SK-N-MC (cell line): ENCODE measurements around the gene CTNNA2.

Experiments
- EZH2 ChIP-seq: fragments of 200-600 bp; sonication (generic); IDR thresholded peaks from one replicate; pipeline ENCODE4 v1.6.1; 2017; ENCODE audit warnings: antibody characterized with exemption
- POLR2AphosphoS5 ChIP-seq: IDR thresholded peaks from 2 replicates; pipeline ENCODE4 v1.6.1; 2012; ENCODE audit warnings: mild to moderate bottlenecking, low read depth, low read length, borderline replicate concordance

DNA sequence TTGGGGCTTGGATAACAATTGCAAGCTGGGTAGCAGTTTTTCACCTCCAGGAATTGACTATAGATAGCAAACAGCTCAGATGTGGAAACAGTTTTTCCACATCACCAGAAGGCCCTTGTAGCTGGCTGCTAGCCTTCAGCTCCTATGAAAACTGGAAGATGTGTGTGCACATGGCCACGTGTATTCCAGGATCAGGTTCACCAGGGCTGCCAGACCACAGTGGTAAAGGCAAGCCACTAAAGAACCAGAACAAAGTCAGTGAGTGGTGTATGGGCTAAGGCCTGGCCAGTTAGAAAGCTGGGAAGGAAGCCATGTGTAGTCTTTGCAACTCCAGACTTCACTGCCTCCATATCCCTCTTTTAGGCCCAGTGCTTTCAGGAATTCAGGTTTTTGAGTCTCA, 778.8 kb downstream of the CTNNA2 start:
- TF ChIP-seq POLR2AphosphoS5 (no peak), EZH2 (no peak)
